Measurements from ENCODE around the gene MSX1. TPM values are rescaled to one million over a fixed set of nuclear protein-coding genes. Genes with fewer than 3 reads are reported as not detected.

MSX1 gene
- polyA plus RNA-seq, 2 of the 4 experiments (the other 2 are of a cell fraction) = 2.2 to 2.8 TPM

DNA sequence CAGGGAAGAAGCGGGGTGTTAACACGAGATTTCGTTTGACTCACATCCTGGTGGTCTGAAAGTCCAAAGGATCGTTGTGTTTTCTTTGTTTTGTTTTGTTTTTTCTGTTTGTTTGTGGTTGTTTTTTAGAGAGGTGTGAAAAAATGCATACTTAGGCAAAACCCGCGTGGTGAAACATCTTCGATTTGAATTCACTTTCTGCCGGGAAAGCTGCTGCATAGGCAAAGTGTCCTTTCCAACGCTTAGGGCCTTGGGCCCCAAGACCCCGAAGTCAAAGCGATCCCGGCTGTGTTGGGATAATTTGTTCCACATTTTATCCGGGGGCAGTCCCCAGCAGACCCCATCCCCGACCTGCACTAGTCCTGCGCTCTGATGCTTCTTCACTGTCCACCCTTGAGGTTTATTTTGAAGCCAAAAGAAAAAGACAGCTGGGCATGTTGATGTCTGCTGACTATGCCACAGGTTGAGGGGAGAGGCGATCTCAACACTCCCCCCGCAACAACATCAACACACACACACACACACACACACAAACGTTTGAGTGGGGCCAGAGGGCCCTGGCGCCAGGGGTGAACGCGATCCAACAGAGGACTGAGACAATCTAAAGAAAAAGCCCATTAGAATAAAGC is 2.0 kb downstream of the MSX1 start:
- FAIRE-seq = no peak
- Histone ChIP-seq H3K9me3 (no peaks in the 10 kb centered on the region), H3K4me1 (no peaks in the 10 kb centered on the region), H3K27ac (no peak overlapping the region), H3K4me3 (no peak overlapping the region; the same call in 2 of the 3 replicates), H3K4me2 (peak overlapping the region; percentile 85)
- CTCF ChIA-PET = interaction anchor here (1.8 kb wide), 1 partner anchor 193 kb away, joined by 5 read pairs; no protein-coding TSS in a partner anchor
- TF ChIP-seq JUN (IDR thresholded peaks at IDR 0.05) (no peak), RFX5 (IDR thresholded peaks at IDR 0.05) (no peak), POLR2AphosphoS2 (conservative IDR thresholded peaks at IDR 0.05; ENCODE audit: low read length) (no peak), FOSL2 (IDR thresholded peaks at IDR 0.05) (no peak), FOSL2 (CRISPR knock-in tag; IDR thresholded peaks at IDR 0.05) (no peak), JUNB (IDR thresholded peaks at IDR 0.05) (no peak), CHD4 (IDR thresholded peaks at IDR 0.05; ENCODE audit: borderline replicate concordance) (no peak), TP53 (CRISPR knock-in tag; IDR thresholded peaks at IDR 0.05) (no peak), CBX2 (IDR thresholded peaks at IDR 0.05; ENCODE audit: borderline replicate concordance, low read depth) (no peak), HDAC2 (IDR thresholded peaks at IDR 0.05) (no peak), CEBPB (IDR thresholded peaks at IDR 0.05) (no peak), MAZ (IDR thresholded peaks at IDR 0.05; ENCODE audit: borderline replicate concordance, low read depth, low read length) (no peak), RCOR1 (IDR thresholded peaks at IDR 0.05; ENCODE audit: low read depth, low read length) (no peak), EHF (CRISPR knock-in tag; IDR thresholded peaks at IDR 0.05) (no peak), SMC3 (IDR thresholded peaks at IDR 0.05) (no peak), NFE2L2 (conservative IDR thresholded peaks at IDR 0.05; ENCODE audit: low read length) (no peak), ZNF302 (CRISPR knock-in tag; IDR thresholded peaks at IDR 0.05) (no peak)
- TF ChIP-seq, protein P1, sequence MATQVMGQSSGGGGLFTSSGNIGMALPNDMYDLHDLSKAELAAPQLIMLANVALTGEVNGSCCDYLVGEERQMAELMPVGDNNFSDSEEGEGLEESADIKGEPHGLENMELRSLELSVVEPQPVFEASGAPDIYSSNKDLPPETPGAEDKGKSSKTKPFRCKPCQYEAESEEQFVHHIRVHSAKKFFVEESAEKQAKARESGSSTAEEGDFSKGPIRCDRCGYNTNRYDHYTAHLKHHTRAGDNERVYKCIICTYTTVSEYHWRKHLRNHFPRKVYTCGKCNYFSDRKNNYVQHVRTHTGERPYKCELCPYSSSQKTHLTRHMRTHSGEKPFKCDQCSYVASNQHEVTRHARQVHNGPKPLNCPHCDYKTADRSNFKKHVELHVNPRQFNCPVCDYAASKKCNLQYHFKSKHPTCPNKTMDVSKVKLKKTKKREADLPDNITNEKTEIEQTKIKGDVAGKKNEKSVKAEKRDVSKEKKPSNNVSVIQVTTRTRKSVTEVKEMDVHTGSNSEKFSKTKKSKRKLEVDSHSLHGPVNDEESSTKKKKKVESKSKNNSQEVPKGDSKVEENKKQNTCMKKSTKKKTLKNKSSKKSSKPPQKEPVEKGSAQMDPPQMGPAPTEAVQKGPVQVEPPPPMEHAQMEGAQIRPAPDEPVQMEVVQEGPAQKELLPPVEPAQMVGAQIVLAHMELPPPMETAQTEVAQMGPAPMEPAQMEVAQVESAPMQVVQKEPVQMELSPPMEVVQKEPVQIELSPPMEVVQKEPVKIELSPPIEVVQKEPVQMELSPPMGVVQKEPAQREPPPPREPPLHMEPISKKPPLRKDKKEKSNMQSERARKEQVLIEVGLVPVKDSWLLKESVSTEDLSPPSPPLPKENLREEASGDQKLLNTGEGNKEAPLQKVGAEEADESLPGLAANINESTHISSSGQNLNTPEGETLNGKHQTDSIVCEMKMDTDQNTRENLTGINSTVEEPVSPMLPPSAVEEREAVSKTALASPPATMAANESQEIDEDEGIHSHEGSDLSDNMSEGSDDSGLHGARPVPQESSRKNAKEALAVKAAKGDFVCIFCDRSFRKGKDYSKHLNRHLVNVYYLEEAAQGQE (IDR thresholded peaks at IDR 0.05) = no peak
- TF ChIP-seq, protein P2, sequence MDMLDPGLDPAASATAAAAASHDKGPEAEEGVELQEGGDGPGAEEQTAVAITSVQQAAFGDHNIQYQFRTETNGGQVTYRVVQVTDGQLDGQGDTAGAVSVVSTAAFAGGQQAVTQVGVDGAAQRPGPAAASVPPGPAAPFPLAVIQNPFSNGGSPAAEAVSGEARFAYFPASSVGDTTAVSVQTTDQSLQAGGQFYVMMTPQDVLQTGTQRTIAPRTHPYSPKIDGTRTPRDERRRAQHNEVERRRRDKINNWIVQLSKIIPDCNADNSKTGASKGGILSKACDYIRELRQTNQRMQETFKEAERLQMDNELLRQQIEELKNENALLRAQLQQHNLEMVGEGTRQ (IDR thresholded peaks at IDR 0.05) = no peak
- TF ChIP-seq, protein P3, sequence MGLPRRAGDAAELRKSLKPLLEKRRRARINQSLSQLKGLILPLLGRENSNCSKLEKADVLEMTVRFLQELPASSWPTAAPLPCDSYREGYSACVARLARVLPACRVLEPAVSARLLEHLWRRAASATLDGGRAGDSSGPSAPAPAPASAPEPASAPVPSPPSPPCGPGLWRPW (IDR thresholded peaks at IDR 0.05) = no peak
- TF ChIP-seq, protein P4, sequence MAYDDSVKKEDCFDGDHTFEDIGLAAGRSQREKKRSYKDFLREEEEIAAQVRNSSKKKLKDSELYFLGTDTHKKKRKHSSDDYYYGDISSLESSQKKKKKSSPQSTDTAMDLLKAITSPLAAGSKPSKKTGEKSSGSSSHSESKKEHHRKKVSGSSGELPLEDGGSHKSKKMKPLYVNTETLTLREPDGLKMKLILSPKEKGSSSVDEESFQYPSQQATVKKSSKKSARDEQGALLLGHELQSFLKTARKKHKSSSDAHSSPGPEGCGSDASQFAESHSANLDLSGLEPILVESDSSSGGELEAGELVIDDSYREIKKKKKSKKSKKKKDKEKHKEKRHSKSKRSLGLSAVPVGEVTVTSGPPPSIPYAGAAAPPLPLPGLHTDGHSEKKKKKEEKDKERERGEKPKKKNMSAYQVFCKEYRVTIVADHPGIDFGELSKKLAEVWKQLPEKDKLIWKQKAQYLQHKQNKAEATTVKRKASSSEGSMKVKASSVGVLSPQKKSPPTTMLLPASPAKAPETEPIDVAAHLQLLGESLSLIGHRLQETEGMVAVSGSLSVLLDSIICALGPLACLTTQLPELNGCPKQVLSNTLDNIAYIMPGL (CRISPR knock-in tag; IDR thresholded peaks at IDR 0.05; ENCODE audit: borderline replicate concordance) = no peak
- no peak for ATAC-seq
- POLR2A ChIA-PET = no interaction called here
- DNase-seq (ENCODE audit: low read depth in 1 of 2, low spot score in 1 of 2) = no peak
- 83% methylated on average over 21 of the region's 21 CpGs for WGBS (ENCODE audit: missing lambda C conversion rate)

DNA sequence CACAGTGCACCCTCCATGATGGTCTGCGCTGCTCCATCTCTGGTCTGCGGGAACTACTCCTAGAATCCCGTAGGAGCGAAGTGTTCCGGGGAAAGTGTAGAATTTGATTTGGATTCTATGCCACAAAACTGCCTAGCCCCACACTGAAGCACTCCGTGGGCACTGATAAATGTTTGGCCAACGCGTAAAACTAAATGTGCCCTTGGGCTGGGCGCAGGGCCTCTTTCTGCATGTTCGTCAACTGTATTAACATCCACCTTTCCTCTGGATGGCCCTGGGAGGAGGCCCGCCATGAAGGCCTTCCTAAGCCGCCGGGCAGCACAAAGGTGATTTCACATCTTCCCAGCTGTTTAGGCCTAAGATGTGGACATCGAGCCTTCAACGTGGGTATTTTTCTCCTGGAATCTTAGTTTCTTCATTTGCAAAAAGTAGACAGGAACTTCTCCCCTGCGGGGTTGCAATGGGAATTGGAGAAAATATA is 2.6 kb downstream of the MSX1 start:
- Histone ChIP-seq H3K9me3 (no peaks in the 10 kb centered on the region), H3K4me2 (no peak overlapping the region), H3K4me1 (no peaks in the 10 kb centered on the region), H3K27ac (no peak overlapping the region), H3K4me3 (no peak overlapping the region)
- ATAC-seq = no peak
- no peak for FAIRE-seq
- DNase-seq (ENCODE audit: low read depth in 1 of 2, low spot score in 1 of 2) = no peak
- ChIA-PET POLR2A (no interaction called here), CTCF (interaction anchor here (1.8 kb wide), 1 partner anchor 193 kb away, joined by 5 read pairs; no protein-coding TSS in a partner anchor)
- WGBS (ENCODE audit: missing lambda C conversion rate) = 93% methylated on average over 16 of the region's 16 CpGs
- TF ChIP-seq ZFP36 (IDR thresholded peaks at IDR 0.05; ENCODE audit: borderline replicate concordance, partially characterized antibody) (no peak), FOXS1 (CRISPR knock-in tag; IDR thresholded peaks at IDR 0.05) (no peak), SMC3 (IDR thresholded peaks at IDR 0.05) (no peak), JUN (IDR thresholded peaks at IDR 0.05) (no peak), FOSL2 (IDR thresholded peaks at IDR 0.05) (no peak), FOSL2 (CRISPR knock-in tag; IDR thresholded peaks at IDR 0.05) (no peak), BHLHE40 (IDR thresholded peaks at IDR 0.05; ENCODE audit: low read depth, low read length) (no peak), CEBPB (IDR thresholded peaks at IDR 0.05) (no peak), EP300 (IDR thresholded peaks at IDR 0.05) (no peak), ZSCAN20 (CRISPR knock-in tag; IDR thresholded peaks at IDR 0.05) (no peak), HOXA7 (CRISPR knock-in tag; IDR thresholded peaks at IDR 0.05) (no peak), CHD2 (IDR thresholded peaks at IDR 0.05; ENCODE audit: low read length, partially characterized antibody) (no peak), MAZ (IDR thresholded peaks at IDR 0.05; ENCODE audit: borderline replicate concordance, low read depth, low read length) (no peak)
- TF ChIP-seq, protein P5, sequence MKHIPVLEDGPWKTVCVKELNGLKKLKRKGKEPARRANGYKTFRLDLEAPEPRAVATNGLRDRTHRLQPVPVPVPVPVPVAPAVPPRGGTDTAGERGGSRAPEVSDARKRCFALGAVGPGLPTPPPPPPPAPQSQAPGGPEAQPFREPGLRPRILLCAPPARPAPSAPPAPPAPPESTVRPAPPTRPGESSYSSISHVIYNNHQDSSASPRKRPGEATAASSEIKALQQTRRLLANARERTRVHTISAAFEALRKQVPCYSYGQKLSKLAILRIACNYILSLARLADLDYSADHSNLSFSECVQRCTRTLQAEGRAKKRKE (CRISPR knock-in tag; IDR thresholded peaks at IDR 0.05; ENCODE audit: low read depth) = no peak
- TF ChIP-seq, protein P6, sequence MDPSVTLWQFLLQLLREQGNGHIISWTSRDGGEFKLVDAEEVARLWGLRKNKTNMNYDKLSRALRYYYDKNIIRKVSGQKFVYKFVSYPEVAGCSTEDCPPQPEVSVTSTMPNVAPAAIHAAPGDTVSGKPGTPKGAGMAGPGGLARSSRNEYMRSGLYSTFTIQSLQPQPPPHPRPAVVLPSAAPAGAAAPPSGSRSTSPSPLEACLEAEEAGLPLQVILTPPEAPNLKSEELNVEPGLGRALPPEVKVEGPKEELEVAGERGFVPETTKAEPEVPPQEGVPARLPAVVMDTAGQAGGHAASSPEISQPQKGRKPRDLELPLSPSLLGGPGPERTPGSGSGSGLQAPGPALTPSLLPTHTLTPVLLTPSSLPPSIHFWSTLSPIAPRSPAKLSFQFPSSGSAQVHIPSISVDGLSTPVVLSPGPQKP (IDR thresholded peaks at IDR 0.05; ENCODE audit: low read depth, low read length) = no peak

Data from A549 (cell line).